ENCODE results near the gene SEMA6B.

- TF ChIP-seq, protein P1, sequence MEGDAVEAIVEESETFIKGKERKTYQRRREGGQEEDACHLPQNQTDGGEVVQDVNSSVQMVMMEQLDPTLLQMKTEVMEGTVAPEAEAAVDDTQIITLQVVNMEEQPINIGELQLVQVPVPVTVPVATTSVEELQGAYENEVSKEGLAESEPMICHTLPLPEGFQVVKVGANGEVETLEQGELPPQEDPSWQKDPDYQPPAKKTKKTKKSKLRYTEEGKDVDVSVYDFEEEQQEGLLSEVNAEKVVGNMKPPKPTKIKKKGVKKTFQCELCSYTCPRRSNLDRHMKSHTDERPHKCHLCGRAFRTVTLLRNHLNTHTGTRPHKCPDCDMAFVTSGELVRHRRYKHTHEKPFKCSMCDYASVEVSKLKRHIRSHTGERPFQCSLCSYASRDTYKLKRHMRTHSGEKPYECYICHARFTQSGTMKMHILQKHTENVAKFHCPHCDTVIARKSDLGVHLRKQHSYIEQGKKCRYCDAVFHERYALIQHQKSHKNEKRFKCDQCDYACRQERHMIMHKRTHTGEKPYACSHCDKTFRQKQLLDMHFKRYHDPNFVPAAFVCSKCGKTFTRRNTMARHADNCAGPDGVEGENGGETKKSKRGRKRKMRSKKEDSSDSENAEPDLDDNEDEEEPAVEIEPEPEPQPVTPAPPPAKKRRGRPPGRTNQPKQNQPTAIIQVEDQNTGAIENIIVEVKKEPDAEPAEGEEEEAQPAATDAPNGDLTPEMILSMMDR (IDR thresholded peaks at IDR 0.05), result no peak
- no peak for TF ChIP-seq POLR2A (IDR thresholded peaks at IDR 0.05)
Observed at GRCh38 chr19:4503825-4504170, 55.7 kb downstream of the SEMA6B start.

All from heart left ventricle (tissue), 13 donors.